ENCODE data around the gene TTC23. TPM values are rescaled to one million over a fixed set of nuclear protein-coding genes. Genes with fewer than 3 reads are reported as not detected.

The TTC23 gene
- 10.0 TPM for total RNA-seq

GRCh38 chr15:99249270-99249841 is at the start of gene TTC23:
Gene TTC23 (minus strand): TSS chr15:99249581. CDS start chr15:99228712, 20,869 bp downstream.

GRCh38 chr15:99250857-99251841 is 1.8 kb upstream of the TTC23 start, which contains the start of gene LRRC28:
Gene LRRC28 (plus strand): TSS chr15:99251481. CDS start chr15:99255958, 4,477 bp downstream.

GRCh38 chr15:99104788-99105513 is 144.4 kb downstream of the TTC23 start, which contains the start of gene SYNM:
Gene SYNM (plus strand): TSS chr15:99105080. CDS start chr15:99105200, 120 bp downstream.

Other genes starting within 250 kb of the TTC23 start
- not detected for gene PGPEP1L, start 241.8 kb downstream of the TTC23 start, total RNA-seq
- 6.3 TPM for gene SYNM, start 144.5 kb downstream of the TTC23 start, total RNA-seq
- 66.0 TPM for gene LRRC28, start 1.9 kb upstream of the TTC23 start, total RNA-seq

Measured in parietal lobe (tissue), 1 donor.